NCI-H2171 (cell line): Measurements from ENCODE around the gene NRP2.
A peak's percentile ranks its signal among the peaks of the same experiment; 100 is the strongest.

Experiments
- DNase-seq: peaks from one replicate; lab custom pipeline; 2025; lab: John Stamatoyannopoulos, UW

Gene NRP2

GRCh38 chr2:205757271-205757670 is 75.0 kb downstream of the NRP2 start:
- DNase-seq: no peak

- DNase-seq: no peak
Observed at GRCh38 chr2:205758051-205758450, 75.8 kb downstream of the NRP2 start.

- no peak for DNase-seq
Observed at GRCh38 chr2:205758500-205758899, 76.2 kb downstream of the NRP2 start.

- DNase-seq: no peak
Observed at GRCh38 chr2:205759257-205759656, 77.0 kb downstream of the NRP2 start.

GRCh38 chr2:205759732-205760131 is 77.4 kb downstream of the NRP2 start:
- DNase-seq: no peak

- no peak for DNase-seq
Observed at GRCh38 chr2:205760157-205760556, 77.9 kb downstream of the NRP2 start.

- DNase-seq: no peak
Observed at GRCh38 chr2:205761421-205761820, 79.1 kb downstream of the NRP2 start.

GRCh38 chr2:205762881-205763280 is 80.6 kb downstream of the NRP2 start:
- no peak for DNase-seq

GRCh38 chr2:205763708-205764211 is 81.5 kb downstream of the NRP2 start:
- DNase-seq: peak; percentile 29

GRCh38 chr2:205764270-205764746 is 82.0 kb downstream of the NRP2 start:
- DNase-seq: peak; percentile 73

- no peak for DNase-seq
Observed at GRCh38 chr2:205765151-205765550, 82.8 kb downstream of the NRP2 start.

- DNase-seq: peak; percentile 50
Observed at GRCh38 chr2:205766779-205767359, 84.6 kb downstream of the NRP2 start.

GRCh38 chr2:205767617-205768016 is 85.3 kb downstream of the NRP2 start:
- no peak for DNase-seq

- DNase-seq: no peak
Observed at GRCh38 chr2:205768341-205768740, 86.0 kb downstream of the NRP2 start.

GRCh38 chr2:205768815-205769494 is 86.7 kb downstream of the NRP2 start:
- no peak for DNase-seq

- no peak for DNase-seq
Observed at GRCh38 chr2:205769495-205769850, 87.2 kb downstream of the NRP2 start.

- no peak for DNase-seq
Observed at GRCh38 chr2:205769879-205770278, 87.6 kb downstream of the NRP2 start.

GRCh38 chr2:205770577-205770976 is 88.3 kb downstream of the NRP2 start:
- peak; percentile 23 for DNase-seq

- DNase-seq: no peak
Observed at GRCh38 chr2:205771031-205771430, 88.7 kb downstream of the NRP2 start.

- DNase-seq: no peak
Observed at GRCh38 chr2:205771666-205772065, 89.4 kb downstream of the NRP2 start.

- DNase-seq: peak; percentile 9
Observed at GRCh38 chr2:205772983-205773382, 90.7 kb downstream of the NRP2 start.

GRCh38 chr2:205773989-205774388 is 91.7 kb downstream of the NRP2 start:
- DNase-seq: no peak

- no peak for DNase-seq
Observed at GRCh38 chr2:205775097-205775877, 93.0 kb downstream of the NRP2 start.
